DMS79 treated with DMSO at 0.1 percent for 48 hours (cell line): Measurements from ENCODE around the gene H2AZ2.
"Not testable (repeated sequence)": the region's sequence is repeated elsewhere in the genome, so short reads cannot be mapped to it uniquely, and the experiment has no call there.

ENCODE experiments used
- DNase-seq: peaks from one replicate; lab custom pipeline; 2025; lab: John Stamatoyannopoulos, UW

The H2AZ2 gene

GRCh38 chr7:44870780-44871179 lies 22.9 kb upstream of the H2AZ2 start:
- not testable (repeated sequence) for DNase-seq

GRCh38 chr7:44870336-44870735 lies 22.4 kb upstream of the H2AZ2 start:
- not testable (repeated sequence) for DNase-seq

GRCh38 chr7:44867073-44867995 lies 19.4 kb upstream of the H2AZ2 start:
- DNase-seq = no peak

GRCh38 chr7:44861949-44862348 lies 14.1 kb upstream of the H2AZ2 start:
- DNase-seq = not testable (repeated sequence)

GRCh38 chr7:44858161-44858560 lies 10.3 kb upstream of the H2AZ2 start:
- DNase-seq = no peak

- no peak for DNase-seq
Measured at GRCh38 chr7:44854644-44855364, 6.9 kb upstream of the H2AZ2 start.

- no peak for DNase-seq
Measured at GRCh38 chr7:44853391-44853790, 5.5 kb upstream of the H2AZ2 start.

- no peak for DNase-seq
Measured at GRCh38 chr7:44852590-44852989, 4.7 kb upstream of the H2AZ2 start.

GRCh38 chr7:44849885-44850544 lies 2.1 kb upstream of the H2AZ2 start:
- DNase-seq = no peak

- peak; percentile 52 for DNase-seq
Measured at GRCh38 chr7:44849259-44849884, 1.5 kb upstream of the H2AZ2 start.

GRCh38 chr7:44847509-44847919 lies 373 bp downstream of the H2AZ2 start:
- peak; percentile 92 for DNase-seq

GRCh38 chr7:44846816-44847508 lies 925 bp downstream of the H2AZ2 start:
- no peak for DNase-seq

GRCh38 chr7:44846390-44846789 lies 1.5 kb downstream of the H2AZ2 start:
- not testable (repeated sequence) for DNase-seq

GRCh38 chr7:44845451-44845850 lies 2.4 kb downstream of the H2AZ2 start:
- no peak for DNase-seq

- DNase-seq = not testable (repeated sequence)
Measured at GRCh38 chr7:44843440-44843839, 4.4 kb downstream of the H2AZ2 start.

GRCh38 chr7:44842675-44843074 lies 5.2 kb downstream of the H2AZ2 start:
- not testable (repeated sequence) for DNase-seq

GRCh38 chr7:44838751-44839150 lies 9.1 kb downstream of the H2AZ2 start:
- DNase-seq = no peak

GRCh38 chr7:44827567-44827966 lies 20.3 kb downstream of the H2AZ2 start:
- no peak for DNase-seq

GRCh38 chr7:44824894-44825526 lies 22.9 kb downstream of the H2AZ2 start:
- no peak for DNase-seq

- no peak for DNase-seq
Measured at GRCh38 chr7:44823255-44823781, 24.6 kb downstream of the H2AZ2 start.

- no peak for DNase-seq
Measured at GRCh38 chr7:44819292-44819691, 28.6 kb downstream of the H2AZ2 start.
